Measurements from ENCODE around the gene GASK1A.
"Not testable (repeated sequence)": the region's sequence is repeated elsewhere in the genome, so short reads cannot be mapped to it uniquely, and the experiment has no call there.

Gene GASK1A

GRCh38 chr3:42979044-42979972, at the start of gene GASK1A:
TSS of gene GASK1A (plus strand) at chr3:42979311. CDS start at chr3:42979643, 332 bp downstream.
- in situ Hi-C loops (cut with MboI; ENCODE audit: low pct_unique_long_range_greater_than_20kb, low sequenced_read_pairs) = no loop called here
- DNase-seq = peak; percentile 87

DNA sequence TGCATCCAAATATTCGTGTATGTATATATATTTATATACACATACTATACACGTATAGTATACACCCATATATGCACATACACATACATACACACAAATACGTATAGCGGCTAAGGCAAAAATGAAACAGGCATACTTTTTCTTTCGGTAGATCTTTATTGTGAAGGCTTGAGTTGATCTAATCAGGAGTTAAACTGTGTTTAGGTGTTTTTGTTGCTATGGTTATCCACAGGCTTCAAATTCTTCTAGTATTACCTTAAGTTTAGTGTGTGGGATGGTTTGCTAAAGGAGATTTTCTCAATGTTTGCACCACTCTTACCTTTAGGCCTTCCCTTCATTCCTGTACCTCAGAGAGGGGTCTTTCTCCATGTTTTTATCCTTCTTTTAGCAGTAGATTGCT, 45.0 kb upstream of the GASK1A start:
- in situ Hi-C loops (cut with MboI; ENCODE audit: low pct_unique_long_range_greater_than_20kb, low sequenced_read_pairs) = no loop called here
- no peak for DNase-seq

- in situ Hi-C loops (cut with MboI; ENCODE audit: low pct_unique_long_range_greater_than_20kb, low sequenced_read_pairs) = no loop called here
- DNase-seq = no peak
Observed at GRCh38 chr3:42934910-42935309, 44.2 kb upstream of the GASK1A start.

GRCh38 chr3:42935472-42935871, 43.6 kb upstream of the GASK1A start:
- in situ Hi-C loops (cut with MboI; ENCODE audit: low pct_unique_long_range_greater_than_20kb, low sequenced_read_pairs) = no loop called here
- DNase-seq = no peak

DNA sequence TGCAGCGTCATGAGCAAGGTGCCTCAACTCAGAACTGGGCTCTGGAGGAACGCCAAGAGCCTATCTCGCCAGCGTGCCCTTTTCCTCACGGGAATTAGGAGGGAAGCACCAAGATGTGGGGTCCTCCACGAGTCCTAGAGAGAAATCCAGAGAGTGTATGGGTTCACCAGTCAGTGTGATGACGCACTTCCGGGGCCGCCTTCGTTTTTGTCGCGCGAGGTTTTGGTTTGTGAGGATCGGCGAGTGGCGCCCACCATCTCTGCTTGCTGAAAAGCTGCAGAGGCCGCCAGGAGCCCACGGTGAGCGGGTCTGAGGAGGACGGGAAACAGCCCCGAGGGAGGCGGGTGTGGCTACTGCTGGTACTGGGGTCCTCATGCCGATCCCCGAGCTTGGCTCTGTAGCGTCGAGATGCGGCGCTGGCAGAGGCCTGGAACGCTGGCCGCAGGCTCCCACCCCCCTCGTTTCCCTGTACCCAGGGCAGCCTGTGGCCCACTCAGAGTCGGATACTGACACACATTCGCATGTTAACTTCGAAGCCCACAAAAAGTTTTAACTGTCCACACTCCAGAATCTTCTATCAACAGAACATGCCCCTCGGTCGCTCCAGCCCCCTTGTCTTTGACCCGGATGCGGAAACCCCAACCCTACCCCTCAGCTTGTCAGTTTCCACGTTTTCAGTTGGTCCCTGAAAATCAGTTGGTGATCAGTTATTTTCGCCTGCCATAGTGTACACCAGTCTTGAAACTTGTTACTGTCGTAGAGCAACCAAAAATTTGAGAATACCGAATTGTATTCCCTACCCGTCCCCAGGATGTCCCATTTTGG, 42.7 kb upstream of the GASK1A start:
- no peak for DNase-seq
- in situ Hi-C loops (cut with MboI; ENCODE audit: low pct_unique_long_range_greater_than_20kb, low sequenced_read_pairs) = no loop called here

DNA sequence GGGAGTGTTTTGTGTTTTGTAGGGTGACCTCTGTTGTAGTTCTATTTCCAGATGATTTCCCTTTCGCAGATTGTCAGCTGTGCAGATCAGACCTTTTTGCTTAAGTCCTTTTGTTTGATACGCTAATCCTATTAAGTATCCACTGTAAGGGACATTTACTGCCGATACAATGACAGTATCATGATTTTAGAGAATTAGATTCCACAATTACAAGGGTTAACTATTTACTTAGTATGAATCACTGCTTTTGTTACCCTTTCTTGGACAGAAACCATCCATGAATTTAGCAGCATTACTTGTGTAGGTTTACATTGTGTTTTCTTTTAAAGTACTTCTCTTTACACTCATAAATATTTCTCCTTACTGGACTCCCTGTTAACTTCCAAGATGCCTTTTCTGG, 41.8 kb upstream of the GASK1A start:
- in situ Hi-C loops (cut with MboI; ENCODE audit: low pct_unique_long_range_greater_than_20kb, low sequenced_read_pairs) = no loop called here
- no peak for DNase-seq

DNA sequence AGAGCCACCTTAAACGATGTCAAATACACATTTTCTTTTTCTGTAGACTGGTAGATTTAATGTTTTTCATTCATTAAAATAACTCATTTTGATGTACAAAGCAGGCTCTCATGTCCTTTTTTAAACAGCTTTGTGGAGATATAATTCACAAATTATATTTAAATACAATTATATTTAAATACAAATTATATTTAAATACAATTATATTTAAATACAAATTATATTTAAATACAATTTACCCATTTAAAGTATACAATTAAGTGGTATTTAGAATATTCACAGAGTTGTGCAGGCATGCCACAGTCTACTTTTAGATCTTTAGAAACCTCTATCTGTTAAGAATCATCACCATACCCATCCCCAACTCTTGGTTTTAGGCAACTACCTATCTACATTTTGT, 36.4 kb upstream of the GASK1A start:
- in situ Hi-C loops (cut with MboI; ENCODE audit: low pct_unique_long_range_greater_than_20kb, low sequenced_read_pairs) = no loop called here
- no peak for DNase-seq

- DNase-seq = no peak
- in situ Hi-C loops (cut with MboI; ENCODE audit: low pct_unique_long_range_greater_than_20kb, low sequenced_read_pairs) = no loop called here
Observed at GRCh38 chr3:42946050-42946449, 33.1 kb upstream of the GASK1A start.

- in situ Hi-C loops (cut with MboI; ENCODE audit: low pct_unique_long_range_greater_than_20kb, low sequenced_read_pairs) = no loop called here
- DNase-seq = no peak
Observed at GRCh38 chr3:42957573-42957972, 21.5 kb upstream of the GASK1A start.

DNA sequence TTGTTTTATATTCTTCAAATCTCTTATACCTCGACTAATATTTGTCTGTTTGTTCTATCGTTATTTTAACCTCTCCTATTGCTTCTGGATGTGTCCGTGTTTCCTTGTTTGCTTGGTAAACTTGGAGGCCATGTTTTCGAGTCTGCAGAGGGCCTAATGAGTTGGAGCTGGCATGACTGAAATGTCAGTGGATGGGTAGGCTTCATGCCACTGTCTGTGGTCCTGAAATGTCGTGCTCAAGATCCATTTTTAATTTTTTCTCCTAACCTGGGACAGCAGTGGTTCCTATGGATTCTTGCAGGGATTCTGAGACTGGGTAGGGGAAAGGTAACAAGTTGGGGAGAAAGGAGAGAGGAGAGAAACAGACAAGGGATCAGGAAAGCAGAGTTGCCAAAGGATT, 18.8 kb upstream of the GASK1A start:
- no peak for DNase-seq
- in situ Hi-C loops (cut with MboI; ENCODE audit: low pct_unique_long_range_greater_than_20kb, low sequenced_read_pairs) = no loop called here

GRCh38 chr3:42960786-42961185, 18.3 kb upstream of the GASK1A start:
- in situ Hi-C loops (cut with MboI; ENCODE audit: low pct_unique_long_range_greater_than_20kb, low sequenced_read_pairs) = no loop called here
- no peak for DNase-seq

DNA sequence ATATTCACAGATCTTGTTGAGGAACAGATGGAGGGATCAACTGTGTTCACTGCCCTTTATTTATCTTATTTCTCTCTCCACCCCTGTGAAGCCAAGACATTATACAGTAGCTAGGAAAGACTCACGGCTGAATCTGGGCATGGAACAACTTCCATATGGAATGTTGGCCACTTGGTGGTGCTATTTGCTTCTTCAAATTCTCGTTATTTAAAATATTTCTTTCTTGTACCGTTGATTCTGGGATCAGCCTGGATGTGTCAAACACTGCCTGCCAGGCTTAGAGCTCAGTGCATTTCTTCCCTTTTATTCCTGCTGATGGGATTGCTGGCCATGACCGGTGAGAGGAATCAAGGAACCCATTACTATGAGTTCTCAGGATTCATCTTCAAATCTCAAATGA, 17.5 kb upstream of the GASK1A start:
- in situ Hi-C loops (cut with MboI; ENCODE audit: low pct_unique_long_range_greater_than_20kb, low sequenced_read_pairs) = no loop called here
- DNase-seq = peak; percentile 74

GRCh38 chr3:42963269-42963668, 15.8 kb upstream of the GASK1A start:
- DNase-seq = no peak
- in situ Hi-C loops (cut with MboI; ENCODE audit: low pct_unique_long_range_greater_than_20kb, low sequenced_read_pairs) = no loop called here

DNA sequence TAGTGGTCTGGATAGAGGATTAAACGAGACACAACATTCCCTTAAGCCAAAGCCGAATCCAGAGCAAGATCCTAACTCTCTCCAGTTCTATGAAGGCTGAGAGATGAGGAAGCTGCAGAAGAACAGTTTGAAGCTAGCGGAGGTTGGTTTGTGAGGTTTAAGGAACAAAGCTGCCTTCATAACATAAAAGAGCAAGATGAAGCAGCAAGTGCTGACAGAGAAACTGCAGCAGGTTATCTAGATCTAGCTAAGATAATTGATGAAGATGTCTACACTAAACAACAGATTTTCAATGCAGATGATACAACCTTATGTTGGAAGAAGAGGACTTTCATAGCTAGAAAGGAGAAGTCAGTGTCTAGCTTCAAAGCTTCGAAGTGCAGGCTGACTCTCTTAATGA, 14.8 kb upstream of the GASK1A start:
- no peak for DNase-seq
- in situ Hi-C loops (cut with MboI; ENCODE audit: low pct_unique_long_range_greater_than_20kb, low sequenced_read_pairs) = no loop called here

DNA sequence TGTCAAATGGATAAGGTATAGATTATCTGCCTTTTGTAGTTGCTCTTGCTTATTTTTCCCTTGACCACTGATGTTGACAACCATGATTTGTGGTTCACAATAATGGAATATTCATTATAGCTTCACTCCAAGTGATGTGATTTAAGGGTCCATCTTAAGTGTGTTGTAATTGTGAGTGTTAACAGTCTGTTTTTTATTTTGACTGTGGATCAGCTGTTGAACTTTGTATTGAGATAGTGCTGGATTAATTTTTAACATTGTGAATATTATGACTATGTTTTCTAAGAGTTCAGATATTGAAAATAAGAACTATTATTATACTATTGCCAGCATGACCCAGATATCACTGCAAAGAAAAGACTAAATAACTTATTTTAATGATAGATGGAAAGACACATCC, 8.6 kb upstream of the GASK1A start:
- in situ Hi-C loops (cut with MboI; ENCODE audit: low pct_unique_long_range_greater_than_20kb, low sequenced_read_pairs) = no loop called here
- no peak for DNase-seq

GRCh38 chr3:42970976-42971772, 7.9 kb upstream of the GASK1A start:
- no peak for DNase-seq
- in situ Hi-C loops (cut with MboI; ENCODE audit: low pct_unique_long_range_greater_than_20kb, low sequenced_read_pairs) = no loop called here

GRCh38 chr3:42974906-42975305, 4.2 kb upstream of the GASK1A start:
- in situ Hi-C loops (cut with MboI; ENCODE audit: low pct_unique_long_range_greater_than_20kb, low sequenced_read_pairs); DNase-seq: not testable (repeated sequence)

DNA sequence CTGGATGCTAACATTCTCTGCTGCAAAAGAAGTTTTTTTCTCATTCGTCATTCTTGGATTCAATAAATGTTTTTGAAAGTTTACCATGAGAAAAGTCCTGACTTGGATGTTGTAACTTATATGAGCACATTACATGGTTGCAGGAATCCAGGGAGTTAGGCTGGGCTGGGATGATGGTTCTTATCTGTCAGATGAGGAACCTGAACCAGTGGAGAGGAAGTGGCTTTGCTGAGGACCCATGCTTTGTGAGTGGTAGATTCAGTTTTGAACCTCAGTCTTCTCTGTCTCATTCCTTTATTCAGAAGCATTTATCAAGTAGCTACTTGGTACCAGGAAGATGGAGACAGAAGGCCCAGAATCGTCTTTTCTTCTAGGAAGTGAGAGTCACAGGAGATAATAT, 3.7 kb upstream of the GASK1A start:
- no peak for DNase-seq
- in situ Hi-C loops (cut with MboI; ENCODE audit: low pct_unique_long_range_greater_than_20kb, low sequenced_read_pairs) = no loop called here

DNA sequence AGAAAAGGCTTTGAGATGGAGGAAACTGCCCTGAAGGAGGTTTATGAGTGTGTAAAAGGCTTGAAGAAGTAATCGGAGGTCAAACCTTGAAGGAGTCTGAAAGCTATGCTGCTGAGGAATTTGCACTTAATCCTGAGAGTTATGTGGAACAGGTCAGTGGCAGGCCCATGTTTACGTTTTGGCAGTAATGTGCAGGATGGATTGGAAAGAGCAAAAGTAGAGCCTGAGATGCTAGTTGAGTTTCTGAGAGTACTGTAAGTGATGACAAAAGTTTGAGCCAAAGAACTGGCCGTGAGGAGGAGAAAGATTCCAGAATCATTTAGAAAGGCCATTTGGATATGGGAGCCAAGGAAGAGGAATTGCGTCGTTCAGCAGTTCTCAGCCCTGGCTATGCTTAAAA, 3.2 kb upstream of the GASK1A start:
- in situ Hi-C loops (cut with MboI; ENCODE audit: low pct_unique_long_range_greater_than_20kb, low sequenced_read_pairs) = no loop called here
- no peak for DNase-seq

DNA sequence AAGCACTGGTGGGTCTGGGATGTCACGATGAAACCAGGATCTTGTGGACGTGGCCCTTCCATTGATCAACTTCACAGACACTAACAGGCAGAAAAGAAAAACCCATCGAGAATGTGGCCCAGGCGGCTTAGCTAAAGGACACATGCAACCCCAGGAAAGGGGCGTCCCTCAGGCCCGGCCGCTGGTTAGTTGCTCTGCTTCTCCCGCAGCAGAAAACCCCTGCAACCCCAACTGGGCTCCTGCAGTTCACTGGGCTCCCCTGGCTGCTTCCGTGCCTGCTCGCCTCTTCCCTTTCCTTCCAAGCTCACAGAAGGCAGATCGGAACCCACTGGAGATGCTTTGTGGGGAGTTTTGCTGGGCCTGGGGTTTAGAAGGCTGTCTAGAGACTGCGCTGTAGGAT, 1.1 kb downstream of the GASK1A start:
- in situ Hi-C loops (cut with MboI; ENCODE audit: low pct_unique_long_range_greater_than_20kb, low sequenced_read_pairs) = no loop called here
- DNase-seq = peak; percentile 26
